Caco-2 (cell line): ENCODE measurements around the gene TLE5. TPM values are rescaled to one million over a fixed set of nuclear protein-coding genes. Genes with fewer than 3 reads are reported as not detected.

Experiments
- BruUV-seq: library from RNA; stranded (reverse); fragments of 400-500 nt; replicated peaks from 2 replicates; lab custom pipeline; 2021; lab: Mats Ljungman, UMichigan
- CTCF ChIA-PET: fragments of 300-600 bp; sonication (Branson Sonifier 250); formaldehyde crosslinking; loops from one replicate; lab custom pipeline; 2022; ENCODE audit warnings: antibody characterized with exemption; lab: Charles Lee
- POLR2A ChIA-PET: fragments of 300-600 bp; sonication (Branson Sonifier 250); formaldehyde crosslinking; loops from one replicate; lab custom pipeline; 2022; ENCODE audit warnings: antibody characterized with exemption; lab: Charles Lee
- DNase-seq, 2 experiments: peaks; one replicate each; pipeline versions ENCODE4 v3.0.0 to v3.0.0-alpha.2; 2020 to 2022
- H3K27me3 ChIP-seq: replicated peaks from 2 replicates; pipeline ENCODE4 v1.6.0; 2011; ENCODE audit warnings: low read length; ENCODE audit not compliant: control insufficient read depth, insufficient read depth
- H3K36me3 ChIP-seq: 2 replicates; pipeline ENCODE4 v1.5.1; 2011; ENCODE audit warnings: low read length; ENCODE audit not compliant: control insufficient read depth, insufficient read depth
- H3K4me1 ChIP-seq: fragments of 250-450 bp; sonication (Bioruptor Pico); 2 replicates; pipeline ENCODE4 v1.5.1; 2020; ENCODE audit warnings: mild to moderate bottlenecking
- H3K4me3 ChIP-seq: 2 replicates; pipeline ENCODE4 v1.5.1; 2011; ENCODE audit warnings: low read depth, mild to moderate bottlenecking, control low read depth, low read length
- H3K9me3 ChIP-seq: fragments of 250-450 bp; sonication (Bioruptor Pico); 2 replicates; pipeline ENCODE4 v1.5.1; 2020; ENCODE audit warnings: mild to moderate bottlenecking, moderate library complexity
- H3K27ac Mint-ChIP-seq: one replicate; pipeline ENCODE4 v1.8.0; 2022; ENCODE audit warnings: mixed read lengths; ENCODE audit not compliant: unreplicated experiment
- H3K27me3 Mint-ChIP-seq: one replicate; pipeline ENCODE4 v1.8.0; 2022; ENCODE audit warnings: mixed read lengths; ENCODE audit not compliant: insufficient read depth, unreplicated experiment
- H3K36me3 Mint-ChIP-seq: one replicate; pipeline ENCODE4 v1.8.0; 2022; ENCODE audit warnings: mild to moderate bottlenecking, mixed read lengths; ENCODE audit not compliant: insufficient read depth, unreplicated experiment
- H3K4me1 Mint-ChIP-seq: one replicate; pipeline ENCODE4 v1.8.0; 2022; ENCODE audit warnings: low read depth, mixed read lengths; ENCODE audit not compliant: unreplicated experiment
- H3K4me3 Mint-ChIP-seq: one replicate; pipeline ENCODE4 v1.8.0; 2022; ENCODE audit warnings: mild to moderate bottlenecking, moderate library complexity, mixed read lengths; ENCODE audit not compliant: unreplicated experiment
- H3K9me3 Mint-ChIP-seq: one replicate; pipeline ENCODE4 v1.8.0; 2022; ENCODE audit warnings: mixed read lengths; ENCODE audit not compliant: unreplicated experiment
- CTCF ChIP-seq, 2 experiments: fragments of 200-600 bp in 1 of 2; IDR thresholded peaks; 1 replicate in 1 of 2; 2 replicates in 1 of 2; pipeline versions ENCODE4 v1.5.1 to v1.8.0; 2011 to 2022; ENCODE audit warnings: antibody characterized with exemption in 1 of 2, control low read depth in 1 of 2, inconsistent platforms in 1 of 2, low read depth in 1 of 2, low read length in 1 of 2, mild to moderate bottlenecking in 1 of 2, moderate library complexity in 1 of 2; ENCODE audit not compliant: insufficient read depth in 1 of 2, severe bottlenecking in 1 of 2, unreplicated experiment in 1 of 2
- intact Hi-C: fragments of 100-400 bp; cut with micrococcal nuclease; formaldehyde crosslinking; loops from one replicate; pipeline ENCODE4 v1.10.0; 2022; ENCODE audit not compliant: unreplicated experiment
- total RNA-seq: library from RNA; stranded (reverse); gene quantifications from 2 replicates; pipeline ENCODE4 v1.2.3, GENCODE V29; 2022

TLE5 gene
- total RNA-seq, 1 experiment from 2014 or later = 132 TPM

- POLR2A ChIA-PET = no interaction called here
- H3K4me3 ChIP-seq = no peak overlapping the region
- H3K9me3 Mint-ChIP-seq = no peaks in the 10 kb centered on the region
- BruUV-seq = no TSS peak
- CTCF ChIA-PET = no interaction called here
- TF ChIP-seq CTCF (IDR thresholded peaks at IDR 0.05; ENCODE audit: insufficient read depth in 1 of 2, low read depth in 1 of 2, low read length in 1 of 2, severe bottlenecking in 1 of 2, unreplicated experiment in 1 of 2) = no peak
- peaks cover 6% of the 10 kb centered on the region for H3K36me3 Mint-ChIP-seq
- H3K27me3 Mint-ChIP-seq = no peaks in the 10 kb centered on the region
- DNase-seq = no peak
- no peaks in the 10 kb centered on the region for H3K4me1 Mint-ChIP-seq
- no peaks in the 10 kb centered on the region for H3K27me3 ChIP-seq
- H3K27ac Mint-ChIP-seq = no peak overlapping the region
- H3K36me3 ChIP-seq = no peaks in the 10 kb centered on the region
- peaks cover 28% of the 10 kb centered on the region for H3K4me1 ChIP-seq
- intact Hi-C loops = no loop called here
- no peak overlapping the region for H3K4me3 Mint-ChIP-seq
- no peaks in the 10 kb centered on the region for H3K9me3 ChIP-seq
Measured at GRCh38 chr19:3100331-3100730, 38.0 kb upstream of the TLE5 start.

- no peak overlapping the region for H3K27ac Mint-ChIP-seq
- Histone ChIP-seq H3K36me3 (no peaks in the 10 kb centered on the region), H3K4me3 (no peak overlapping the region), H3K4me1 (peaks cover 28% of the 10 kb centered on the region), H3K9me3 (no peaks in the 10 kb centered on the region), H3K27me3 (no peaks in the 10 kb centered on the region)
- H3K36me3 Mint-ChIP-seq = peaks cover 6% of the 10 kb centered on the region
- POLR2A ChIA-PET = no interaction called here
- intact Hi-C loops = no loop called here
- BruUV-seq = no TSS peak
- TF ChIP-seq CTCF (IDR thresholded peaks at IDR 0.05; ENCODE audit: insufficient read depth in 1 of 2, low read depth in 1 of 2, low read length in 1 of 2, severe bottlenecking in 1 of 2, unreplicated experiment in 1 of 2) = no peak
- no peak overlapping the region for H3K4me3 Mint-ChIP-seq
- no peaks in the 10 kb centered on the region for H3K27me3 Mint-ChIP-seq
- no peaks in the 10 kb centered on the region for H3K9me3 Mint-ChIP-seq
- no peaks in the 10 kb centered on the region for H3K4me1 Mint-ChIP-seq
- DNase-seq = no peak
- CTCF ChIA-PET = no interaction called here
Measured at GRCh38 chr19:3099347-3100145, 37.3 kb upstream of the TLE5 start.

GRCh38 chr19:3098515-3099346, 36.4 kb upstream of the TLE5 start:
- ChIA-PET CTCF (no interaction called here), POLR2A (no interaction called here)
- Mint-ChIP-seq H3K27me3 (no peaks in the 10 kb centered on the region), H3K9me3 (no peaks in the 10 kb centered on the region), H3K4me3 (no peak overlapping the region), H3K27ac (no peak overlapping the region), H3K36me3 (no peaks in the 10 kb centered on the region), H3K4me1 (no peaks in the 10 kb centered on the region)
- intact Hi-C loops = no loop called here
- Histone ChIP-seq H3K36me3 (no peaks in the 10 kb centered on the region), H3K4me1 (peaks cover 28% of the 10 kb centered on the region), H3K27me3 (no peaks in the 10 kb centered on the region), H3K9me3 (no peaks in the 10 kb centered on the region), H3K4me3 (no peak overlapping the region)
- no TSS peak for BruUV-seq
- no peak for TF ChIP-seq CTCF (IDR thresholded peaks at IDR 0.05; ENCODE audit: insufficient read depth in 1 of 2, low read depth in 1 of 2, low read length in 1 of 2, severe bottlenecking in 1 of 2, unreplicated experiment in 1 of 2)
- no peak for DNase-seq
